Thoracic aorta (tissue), 2 donors: Measurements from ENCODE around the gene NUTM2G. TPM values are rescaled to one million over a fixed set of nuclear protein-coding genes. Genes with fewer than 3 reads are reported as not detected.
"Not testable (repeated sequence)": the region's sequence is repeated elsewhere in the genome, so short reads cannot be mapped to it uniquely, and the experiment has no call there.

ENCODE experiments used
- ATAC-seq: fragments of 150-250 bp; one replicate; pipeline ENCODE4 v1.8.0; 2017; ENCODE audit warnings: low read depth; ENCODE audit not compliant: insufficient number of reproducible peaks, low FRiP score
- DNase-seq: peaks from one replicate; pipeline ENCODE4 v3.0.0-alpha.2; 2020; ENCODE audit warnings: low spot score
- H3K27ac ChIP-seq, 2 donors: fragments of 200-600 bp; sonication (generic); 1 replicate in 1 of 2; 2 replicates in 1 of 2; pipeline ENCODE4 v1.5.1; 2016; ENCODE audit warnings: mild to moderate bottlenecking in 2 of 2, moderate library complexity in 2 of 2
- H3K27me3 ChIP-seq: fragments of 200-600 bp; sonication (generic); replicated peaks from 2 replicates; pipeline ENCODE4 v1.6.0; 2016; ENCODE audit warnings: mild to moderate bottlenecking; ENCODE audit not compliant: insufficient read depth
- H3K36me3 ChIP-seq: fragments of 200-600 bp; sonication (generic); one replicate; pipeline ENCODE4 v1.5.1; 2016
- H3K4me1 ChIP-seq, 2 donors: fragments of 200-600 bp; sonication (generic); 1 replicate in 1 of 2; 2 replicates in 1 of 2; pipeline versions ENCODE4 v1.5.1 to v1.6.0; 2016; ENCODE audit warnings: low read depth in 2 of 2, mild to moderate bottlenecking in 1 of 2; ENCODE audit not compliant: control insufficient read depth in 1 of 2
- H3K4me3 ChIP-seq: fragments of 200-600 bp; sonication (generic); 2 replicates; pipeline ENCODE4 v1.5.1; 2016; ENCODE audit warnings: mild to moderate bottlenecking
- H3K9me3 ChIP-seq: fragments of 200-600 bp; sonication (generic); 2 replicates; pipeline ENCODE4 v1.5.1; 2016
- total RNA-seq, 2 donors: library from RNA; depleted of rRNA; stranded (reverse); fragments of >200 nt; gene quantifications; one replicate each; pipeline versions ENCODE4 v1.1.0 to v1.2.3, GENCODE V29; 2016

Gene NUTM2G
- total RNA-seq, 2 donors from 2014 or later, result not detected

GRCh38 chr9:96935401-96935800 is 6.8 kb downstream of the NUTM2G start:
- H3K36me3 ChIP-seq, H3K4me3 ChIP-seq, H3K27ac ChIP-seq, DNase-seq, H3K9me3 ChIP-seq, ATAC-seq, H3K4me1 ChIP-seq, H3K27me3 ChIP-seq: not testable (repeated sequence)

GRCh38 chr9:96937442-96937841 is 8.8 kb downstream of the NUTM2G start:
- not testable (repeated sequence) for H3K36me3 ChIP-seq, H3K27ac ChIP-seq, H3K9me3 ChIP-seq, H3K4me3 ChIP-seq, H3K27me3 ChIP-seq, DNase-seq, ATAC-seq, H3K4me1 ChIP-seq

- not testable (repeated sequence) for H3K4me3 ChIP-seq, H3K9me3 ChIP-seq, H3K4me1 ChIP-seq, H3K27me3 ChIP-seq, DNase-seq, H3K27ac ChIP-seq, ATAC-seq, H3K36me3 ChIP-seq
Observed at GRCh38 chr9:96938957-96939665, 10.5 kb downstream of the NUTM2G start.

- not testable (repeated sequence) for H3K27ac ChIP-seq, H3K4me3 ChIP-seq, H3K4me1 ChIP-seq, DNase-seq, H3K36me3 ChIP-seq, H3K9me3 ChIP-seq, H3K27me3 ChIP-seq, ATAC-seq
Observed at GRCh38 chr9:96940982-96941381, 12.3 kb downstream of the NUTM2G start.

- not testable (repeated sequence) for H3K36me3 ChIP-seq, H3K27ac ChIP-seq, H3K4me1 ChIP-seq, ATAC-seq, H3K4me3 ChIP-seq, H3K27me3 ChIP-seq, H3K9me3 ChIP-seq, DNase-seq
Observed at GRCh38 chr9:96941628-96942027, 13.0 kb downstream of the NUTM2G start.

GRCh38 chr9:96942181-96942580 is 13.5 kb downstream of the NUTM2G start:
- H3K4me1 ChIP-seq, ATAC-seq, DNase-seq, H3K27ac ChIP-seq, H3K9me3 ChIP-seq, H3K4me3 ChIP-seq, H3K36me3 ChIP-seq, H3K27me3 ChIP-seq: not testable (repeated sequence)

- not testable (repeated sequence) for H3K27ac ChIP-seq, H3K9me3 ChIP-seq, DNase-seq, H3K27me3 ChIP-seq, H3K36me3 ChIP-seq, H3K4me3 ChIP-seq, H3K4me1 ChIP-seq, ATAC-seq
Observed at GRCh38 chr9:96949346-96949745, 20.7 kb downstream of the NUTM2G start.

GRCh38 chr9:96950539-96950938 is 21.9 kb downstream of the NUTM2G start:
- H3K4me1 ChIP-seq, DNase-seq, ATAC-seq, H3K4me3 ChIP-seq, H3K27me3 ChIP-seq, H3K9me3 ChIP-seq, H3K27ac ChIP-seq, H3K36me3 ChIP-seq: not testable (repeated sequence)

- not testable (repeated sequence) for DNase-seq, ATAC-seq, H3K4me1 ChIP-seq, H3K27ac ChIP-seq, H3K4me3 ChIP-seq, H3K36me3 ChIP-seq, H3K27me3 ChIP-seq, H3K9me3 ChIP-seq
Observed at GRCh38 chr9:96967591-96967990, 38.9 kb downstream of the NUTM2G start.

- not testable (repeated sequence) for H3K4me1 ChIP-seq, H3K4me3 ChIP-seq, DNase-seq, H3K36me3 ChIP-seq, H3K27ac ChIP-seq, H3K9me3 ChIP-seq, ATAC-seq, H3K27me3 ChIP-seq
Observed at GRCh38 chr9:96972552-96972951, 43.9 kb downstream of the NUTM2G start.

- H3K4me3 ChIP-seq, H3K27me3 ChIP-seq, DNase-seq, H3K27ac ChIP-seq, H3K4me1 ChIP-seq, H3K9me3 ChIP-seq, H3K36me3 ChIP-seq, ATAC-seq: not testable (repeated sequence)
Observed at GRCh38 chr9:96974037-96974436, 45.4 kb downstream of the NUTM2G start.

- not testable (repeated sequence) for ATAC-seq
Observed at GRCh38 chr9:96983496-96984122, 55.0 kb downstream of the NUTM2G start.

GRCh38 chr9:96984139-96984538 is 55.5 kb downstream of the NUTM2G start:
- H3K4me1 ChIP-seq, ATAC-seq, H3K4me3 ChIP-seq, H3K27me3 ChIP-seq, H3K9me3 ChIP-seq, H3K27ac ChIP-seq, DNase-seq, H3K36me3 ChIP-seq: not testable (repeated sequence)

More at GRCh38 chr9:96983496-96984122, 55.0 kb downstream of the NUTM2G start:
- not testable (repeated sequence) for DNase-seq, H3K27me3 ChIP-seq, H3K36me3 ChIP-seq, H3K9me3 ChIP-seq, H3K27ac ChIP-seq, H3K4me1 ChIP-seq, H3K4me3 ChIP-seq
